Lung (tissue), 12 donors: Measurements from ENCODE around the gene NANOGP8. TPM values are rescaled to one million over a fixed set of nuclear protein-coding genes. Genes with fewer than 3 reads are reported as not detected.

ENCODE experiments used
- ATAC-seq: fragments of 200-7000 bp; cut with Tn5 transposase; one replicate; pipeline ENCODE4 v1.9.1; 2020; ENCODE audit warnings: moderate number of reproducible peaks; ENCODE audit not compliant: insufficient read depth, low FRiP score
- DNase-seq, 3 donors: peaks; one replicate each; pipeline ENCODE4 v3.0.0-alpha.2; 2013 to 2017
- H3K27ac ChIP-seq, 2 donors: one replicate each; pipeline ENCODE4 v1.5.1; 2013; ENCODE audit warnings: mild to moderate bottlenecking in 2 of 2, moderate library complexity in 2 of 2, control low read depth in 1 of 2, inconsistent platforms in 1 of 2, low read depth in 1 of 2, low read length in 1 of 2
- H3K27me3 ChIP-seq, 3 donors: one replicate each; pipeline ENCODE4 v1.5.1; 2013; ENCODE audit warnings: low read length in 2 of 3; ENCODE audit not compliant: control insufficient read depth in 3 of 3, insufficient read depth in 3 of 3
- H3K36me3 ChIP-seq, 4 donors: one replicate each; pipeline ENCODE4 v1.5.1; 2013; ENCODE audit warnings: low read length in 4 of 4, mild to moderate bottlenecking in 1 of 4, moderate library complexity in 1 of 4; ENCODE audit not compliant: control insufficient read depth in 4 of 4, insufficient read depth in 4 of 4
- H3K4me1 ChIP-seq, 5 donors: one replicate each; pipeline ENCODE4 v1.5.1; 2013; ENCODE audit warnings: low read length in 5 of 5, mild to moderate bottlenecking in 2 of 5, moderate library complexity in 1 of 5; ENCODE audit not compliant: control insufficient read depth in 5 of 5, insufficient read depth in 5 of 5
- H3K4me3 ChIP-seq: one replicate; pipeline ENCODE4 v1.5.1; 2013; ENCODE audit warnings: mild to moderate bottlenecking, control low read depth, moderate library complexity
- H3K9ac ChIP-seq, 2 donors: one replicate each; pipeline ENCODE4 v1.5.1; 2013; ENCODE audit warnings: low read length in 2 of 2, control low read depth in 1 of 2; ENCODE audit not compliant: insufficient read depth in 1 of 2
- H3K9me3 ChIP-seq, 4 donors: one replicate each; pipeline ENCODE4 v1.5.1; 2013; ENCODE audit warnings: low read length in 3 of 4, mild to moderate bottlenecking in 1 of 4, moderate library complexity in 1 of 4; ENCODE audit not compliant: control insufficient read depth in 4 of 4, insufficient read depth in 3 of 4
- WGBS, 2 donors: extraction: QIAGEN DNeasy Blood & Tissue Kit; methylation state at CpG; one replicate each; pipeline ENCODE4 v1.1.7; 2013; 5-methylcytosine and 5-hydroxymethylcytosine counted together
- polyA plus RNA-seq, 2 donors: library from polyadenylated mRNA; stranded (reverse); fragments of 200-250 nt; gene quantifications; one replicate each; pipeline ENCODE4 v1.2.1, GENCODE V29; 2013
- total RNA-seq, 2 donors: library from RNA; depleted of rRNA in 1 of 2; stranded (reverse); fragments of >200 nt in 1 of 2; gene quantifications; one replicate each; pipeline ENCODE4 v1.2.1, GENCODE V29; 2014 to 2021
- TF ChIP-seq, protein P1 (sequence below): IDR thresholded peaks from 2 replicates; pipeline ENCODE4 v1.5.1; 2012; ENCODE audit warnings: mild to moderate bottlenecking; ENCODE audit errors: control extremely low read depth, extremely low read depth
- donor health status: control.
- donor health status: control.
- donor health status: Bipolar disorder and iron deficiency.
- donor health status: healthy.
- donor health status: DM: yes; HTN: yes; CAD: no.

Gene NANOGP8
- total and polyA plus RNA-seq, 4 donors: 0.88 to 0.92 TPM; not detected in 2

DNA sequence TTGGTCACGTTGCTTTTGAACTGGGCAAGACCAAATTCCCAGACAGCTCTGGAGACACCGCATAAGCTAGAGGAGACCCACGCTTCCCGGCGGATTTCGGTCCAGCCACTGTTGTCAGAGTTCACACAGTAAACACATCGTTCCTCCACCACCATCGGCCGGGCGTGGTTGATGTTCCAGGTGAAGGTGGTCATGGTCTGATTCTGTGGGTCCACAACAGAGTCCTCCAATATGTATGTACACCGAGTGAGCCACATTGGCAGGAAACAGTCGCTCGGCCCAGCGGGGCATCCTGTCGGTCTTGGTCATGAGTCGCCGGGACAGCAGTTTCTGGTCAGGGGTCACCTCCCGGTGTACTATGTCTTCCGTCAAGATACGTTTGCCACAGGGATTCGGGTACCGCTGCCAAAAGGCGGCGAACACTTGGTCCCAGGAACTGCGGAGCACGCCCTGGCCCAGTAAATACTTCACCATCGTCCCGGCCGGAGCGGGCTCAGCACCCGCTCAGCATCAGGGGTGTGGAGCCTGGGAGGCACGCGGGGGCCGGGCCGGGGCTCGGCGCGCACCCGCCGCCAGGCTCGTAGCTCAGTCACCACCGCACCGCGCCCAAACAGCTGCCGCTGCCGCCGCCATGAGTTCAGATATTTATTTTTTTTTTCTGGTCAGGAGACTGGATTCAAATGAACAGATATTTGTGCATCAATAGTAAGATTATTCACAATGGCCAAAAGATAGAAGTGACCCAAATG, 36.7 kb upstream of the NANOGP8 start:
- ATAC-seq (no peak), DNase-seq (no peak)
- no peak overlapping the region for H3K9ac ChIP-seq
- WGBS, 2 donors: 95% methylated on average over 47 of the region's 47 CpGs
- no peak overlapping the region for H3K4me3 ChIP-seq
- no peaks in the 10 kb centered on the region for H3K27me3 ChIP-seq
- peaks cover 0 to 32% (median 0%) of the 10 kb centered on the region in 5 donors for H3K4me1 ChIP-seq
- H3K27ac ChIP-seq: no peak overlapping the region
- TF ChIP-seq, protein P1, sequence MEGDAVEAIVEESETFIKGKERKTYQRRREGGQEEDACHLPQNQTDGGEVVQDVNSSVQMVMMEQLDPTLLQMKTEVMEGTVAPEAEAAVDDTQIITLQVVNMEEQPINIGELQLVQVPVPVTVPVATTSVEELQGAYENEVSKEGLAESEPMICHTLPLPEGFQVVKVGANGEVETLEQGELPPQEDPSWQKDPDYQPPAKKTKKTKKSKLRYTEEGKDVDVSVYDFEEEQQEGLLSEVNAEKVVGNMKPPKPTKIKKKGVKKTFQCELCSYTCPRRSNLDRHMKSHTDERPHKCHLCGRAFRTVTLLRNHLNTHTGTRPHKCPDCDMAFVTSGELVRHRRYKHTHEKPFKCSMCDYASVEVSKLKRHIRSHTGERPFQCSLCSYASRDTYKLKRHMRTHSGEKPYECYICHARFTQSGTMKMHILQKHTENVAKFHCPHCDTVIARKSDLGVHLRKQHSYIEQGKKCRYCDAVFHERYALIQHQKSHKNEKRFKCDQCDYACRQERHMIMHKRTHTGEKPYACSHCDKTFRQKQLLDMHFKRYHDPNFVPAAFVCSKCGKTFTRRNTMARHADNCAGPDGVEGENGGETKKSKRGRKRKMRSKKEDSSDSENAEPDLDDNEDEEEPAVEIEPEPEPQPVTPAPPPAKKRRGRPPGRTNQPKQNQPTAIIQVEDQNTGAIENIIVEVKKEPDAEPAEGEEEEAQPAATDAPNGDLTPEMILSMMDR: no peak
- no peaks in the 10 kb centered on the region for H3K9me3 ChIP-seq
- H3K36me3 ChIP-seq: no peaks in the 10 kb centered on the region

DNA sequence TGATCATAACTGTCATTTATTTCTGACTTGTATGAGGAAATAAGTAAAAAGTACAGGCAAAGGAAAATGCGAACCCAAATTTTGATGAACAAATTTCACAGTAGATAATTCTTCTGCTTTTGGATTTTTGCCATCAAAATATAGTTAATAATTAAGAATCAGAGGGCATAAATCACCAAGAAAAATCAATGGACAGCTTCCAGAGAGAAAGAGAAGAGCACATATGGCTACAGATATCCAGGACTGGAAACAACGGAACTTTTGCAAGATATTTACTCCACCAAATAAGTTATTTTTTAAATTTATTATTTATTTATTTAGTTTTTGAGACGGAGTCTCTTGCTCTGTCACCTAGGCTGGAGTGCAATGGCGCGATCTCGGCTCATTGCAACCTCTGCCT, 35.1 kb upstream of the NANOGP8 start:
- Histone ChIP-seq H3K4me3 (no peak overlapping the region), H3K9me3 (no peaks in the 10 kb centered on the region), H3K36me3 (no peaks in the 10 kb centered on the region), H3K27me3 (no peaks in the 10 kb centered on the region), H3K4me1 (peaks cover 0 to 37% (median under 1%) of the 10 kb centered on the region in 5 donors), H3K9ac (no peak overlapping the region), H3K27ac (no peak overlapping the region)
- TF ChIP-seq, protein P1: no peak
- ATAC-seq: no peak
- 93 to 97% methylated on average over 6 of the region's 6 CpGs for whole genome bisulfite sequencing, 2 donors
- no peak for DNase-seq

DNA sequence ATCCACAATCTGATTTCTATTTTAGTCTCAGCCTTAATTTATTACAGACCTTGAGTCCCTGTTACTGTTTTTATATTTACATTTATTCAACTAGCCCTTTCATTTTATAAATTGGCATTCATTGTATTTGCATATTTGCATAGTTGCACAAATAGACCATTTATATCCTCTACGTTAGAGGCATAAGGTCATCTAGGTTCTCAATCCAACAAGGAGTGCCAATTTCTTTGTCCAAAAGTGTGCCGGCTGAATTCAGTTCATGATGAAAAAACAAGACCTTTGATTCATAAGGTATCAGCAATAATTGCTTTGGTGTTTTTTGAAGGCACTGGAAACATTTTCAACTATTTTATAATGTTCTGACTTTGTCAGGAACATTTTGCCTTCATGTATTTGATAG, 33.9 kb upstream of the NANOGP8 start:
- no peak for ATAC-seq
- Histone ChIP-seq H3K36me3 (no peaks in the 10 kb centered on the region), H3K9ac (no peak overlapping the region), H3K4me1 (peaks cover 0 to 41% (median 1%) of the 10 kb centered on the region in 5 donors), H3K9me3 (no peaks in the 10 kb centered on the region), H3K4me3 (no peak overlapping the region), H3K27ac (no peak overlapping the region), H3K27me3 (no peaks in the 10 kb centered on the region)
- 70 to 80% methylated on average over 2 of the region's 2 CpGs for WGBS, 2 donors
- TF ChIP-seq, protein P1: no peak
- DNase-seq: peak in 1 of 3 donors; percentile 20
